GM23338 (cell line): ENCODE measurements around the gene CCNB2. TPM values are rescaled to one million over a fixed set of nuclear protein-coding genes. Genes with fewer than 3 reads are reported as not detected.

Source experiments
- ATAC-seq: fragments of 200-7000 bp; cut with Tn5 transposase; 3 replicates; pipeline ENCODE4 v1.9.1; 2020
- DNase-seq: peaks from one replicate; pipeline ENCODE4 v3.0.0-alpha.2; 2015; ENCODE audit warnings: low spot score
- H2AFZ ChIP-seq: fragments of 200-600 bp; sonication (generic); 2 replicates; pipeline ENCODE4 v1.8.0; 2016; ENCODE audit warnings: antibody characterized with exemption, mild to moderate bottlenecking, moderate library complexity
- H3F3A ChIP-seq: fragments of 200-600 bp; sonication (generic); replicated peaks from 2 replicates; pipeline ENCODE4 v1.8.0; 2017; ENCODE audit warnings: antibody characterized with exemption, mixed run types, low read depth
- H3K27ac ChIP-seq: fragments of 200-600 bp; sonication (generic); 2 replicates; pipeline ENCODE4 v1.6.1; 2016; ENCODE audit warnings: low read depth
- H3K27me3 ChIP-seq: fragments of 200-600 bp; sonication (generic); 2 replicates; pipeline ENCODE4 v1.8.0; 2016; ENCODE audit warnings: mild to moderate bottlenecking, mixed run types, moderate library complexity; ENCODE audit not compliant: insufficient read depth
- H3K36me3 ChIP-seq: fragments of 200-600 bp; sonication (generic); 2 replicates; pipeline ENCODE4 v1.8.0; 2016; ENCODE audit warnings: mild to moderate bottlenecking; ENCODE audit not compliant: insufficient read depth
- H3K4me1 ChIP-seq: fragments of 200-600 bp; sonication (generic); 2 replicates; pipeline ENCODE4 v1.8.0; 2016; ENCODE audit warnings: mild to moderate bottlenecking, moderate library complexity; ENCODE audit not compliant: insufficient read depth
- H3K4me2 ChIP-seq: fragments of 200-600 bp; sonication (generic); 2 replicates; pipeline ENCODE4 v1.7.1; 2017; ENCODE audit warnings: mixed run types
- H3K4me3 ChIP-seq: fragments of 200-600 bp; sonication (generic); 2 replicates; pipeline ENCODE4 v1.6.1; 2016; ENCODE audit warnings: mixed run types
- H3K79me2 ChIP-seq: fragments of 200-600 bp; sonication (generic); replicated peaks from 2 replicates; pipeline ENCODE4 v1.8.0; 2017; ENCODE audit warnings: mild to moderate bottlenecking; ENCODE audit not compliant: insufficient read depth
- H3K9me2 ChIP-seq: fragments of 200-600 bp; sonication (generic); 2 replicates; pipeline ENCODE4 v1.8.0; 2017; ENCODE audit not compliant: insufficient read depth
- H4K20me1 ChIP-seq: fragments of 200-600 bp; sonication (generic); replicated peaks from 2 replicates; pipeline ENCODE4 v1.8.0; 2017; ENCODE audit warnings: mild to moderate bottlenecking; ENCODE audit not compliant: insufficient read depth
- H3K27ac Mint-ChIP-seq: 2 replicates; pipeline ENCODE4 v1.8.0; 2020; ENCODE audit warnings: inconsistent platforms, mild to moderate bottlenecking, moderate library complexity, mixed read lengths
- H3K27me3 Mint-ChIP-seq: 3 replicates; pipeline ENCODE4 v1.8.0; 2022; ENCODE audit warnings: low read depth, mild to moderate bottlenecking, moderate library complexity, mixed read lengths, inconsistent platforms; ENCODE audit not compliant: insufficient read depth, poor library complexity
- H3K36me3 Mint-ChIP-seq: 3 replicates; pipeline ENCODE4 v1.8.0; 2021; ENCODE audit warnings: low read depth, mild to moderate bottlenecking, inconsistent platforms, moderate library complexity, mixed read lengths
- H3K4me1 Mint-ChIP-seq: 3 replicates; pipeline ENCODE4 v1.8.0; 2020; ENCODE audit warnings: mild to moderate bottlenecking, inconsistent platforms, mixed read lengths
- H3K4me3 Mint-ChIP-seq: 3 replicates; pipeline ENCODE4 v1.8.0; 2021; ENCODE audit warnings: moderate library complexity, mild to moderate bottlenecking, inconsistent platforms, mixed read lengths
- H3K9me3 Mint-ChIP-seq: 3 replicates; pipeline ENCODE4 v1.8.0; 2020; ENCODE audit warnings: moderate library complexity, mild to moderate bottlenecking, inconsistent platforms, mixed read lengths
- CREB1 ChIP-seq: fragments of 250-450 bp; sonication (Bioruptor Pico); IDR thresholded peaks from 2 replicates; pipeline ENCODE4 v1.5.0; 2020; ENCODE audit warnings: low read depth, mild to moderate bottlenecking, moderate library complexity
- EZH2phosphoT487 ChIP-seq: fragments of 200-600 bp; sonication (generic); IDR thresholded peaks from one replicate; pipeline ENCODE4 v1.8.1; 2018; ENCODE audit warnings: antibody characterized with exemption; ENCODE audit not compliant: unreplicated experiment
- NANOG ChIP-seq: IDR thresholded peaks from 2 replicates; pipeline ENCODE4 v1.6.1; 2016; ENCODE audit warnings: antibody characterized with exemption, borderline replicate concordance
- ZNF114 ChIP-seq: fragments of 250-450 bp; sonication (Bioruptor Pico); IDR thresholded peaks from 2 replicates; pipeline ENCODE4 v1.5.0; 2020; ENCODE audit warnings: mild to moderate bottlenecking, moderate library complexity
- polyA plus RNA-seq: library from polyadenylated mRNA; unstranded; fragments of >200 nt; fragmentation: Nextera tagmentation; extraction: Ambion mirVana; gene quantifications from 2 replicates; pipeline ENCODE4 v1.2.1, GENCODE V29; 2016
- total RNA-seq: library from RNA; depleted of rRNA; stranded (reverse); fragments of >200 nt; shearing (Covaris generic); gene quantifications from 2 replicates; pipeline ENCODE4 v1.2.3, GENCODE V29; 2014
- TF ChIP-seq, protein P1 (sequence below), 2 experiments: fragments of 200-600 bp in 1 of 2; sonication (generic) in 1 of 2; conservative IDR thresholded peaks; 2 replicates each; pipeline versions ENCODE4 v1.5.1 to v1.6.1; 2016 to 2017; ENCODE audit warnings: antibody characterized with exemption in 2 of 2, low read depth in 2 of 2, mild to moderate bottlenecking in 2 of 2, moderate library complexity in 1 of 2
- TF ChIP-seq, protein P2 (sequence below): IDR thresholded peaks from one replicate; pipeline ENCODE4 v1.6.1; 2018; ENCODE audit warnings: antibody characterized with exemption; ENCODE audit not compliant: unreplicated experiment

CCNB2 gene
- total and polyA plus RNA-seq, 2 experiments from 2014 or later = 81.8 to 108 TPM

DNA sequence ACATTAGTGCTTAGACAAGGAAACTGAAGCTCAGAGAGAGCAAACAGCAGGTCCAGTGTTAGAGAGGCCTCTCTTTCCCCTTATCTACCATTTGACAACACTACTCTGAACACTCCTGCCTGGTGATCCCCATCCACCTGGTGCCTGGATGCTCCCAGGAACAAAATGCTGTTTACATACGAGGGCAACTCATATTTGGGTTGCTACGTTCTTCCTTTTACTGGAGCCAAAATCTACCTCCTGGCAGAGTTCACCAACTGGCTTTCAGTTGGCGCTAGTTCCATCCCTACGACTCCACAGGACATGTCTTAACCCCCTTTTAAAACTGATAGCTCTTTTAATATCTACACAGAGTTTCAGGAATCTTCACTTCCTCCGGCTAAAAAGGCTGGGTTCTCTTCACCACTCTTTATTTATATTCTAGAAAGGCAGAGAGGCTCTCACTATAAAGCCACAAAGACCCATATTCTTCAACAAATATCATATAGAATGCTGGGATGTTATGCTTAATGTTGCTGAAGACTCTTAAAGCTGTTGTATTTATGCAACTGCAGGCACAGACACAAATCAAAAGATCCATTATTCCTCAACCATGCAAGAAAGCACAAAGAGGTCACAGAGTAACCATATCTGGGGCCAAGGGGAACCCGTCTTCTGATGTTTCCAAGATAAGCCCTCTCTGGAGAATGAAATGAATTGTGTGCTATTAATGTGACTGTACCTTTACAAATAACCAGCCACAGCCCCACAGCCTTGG is 47.9 kb downstream of the CCNB2 start (continued):
- no peak for TF ChIP-seq NANOG
- TF ChIP-seq, protein P1, sequence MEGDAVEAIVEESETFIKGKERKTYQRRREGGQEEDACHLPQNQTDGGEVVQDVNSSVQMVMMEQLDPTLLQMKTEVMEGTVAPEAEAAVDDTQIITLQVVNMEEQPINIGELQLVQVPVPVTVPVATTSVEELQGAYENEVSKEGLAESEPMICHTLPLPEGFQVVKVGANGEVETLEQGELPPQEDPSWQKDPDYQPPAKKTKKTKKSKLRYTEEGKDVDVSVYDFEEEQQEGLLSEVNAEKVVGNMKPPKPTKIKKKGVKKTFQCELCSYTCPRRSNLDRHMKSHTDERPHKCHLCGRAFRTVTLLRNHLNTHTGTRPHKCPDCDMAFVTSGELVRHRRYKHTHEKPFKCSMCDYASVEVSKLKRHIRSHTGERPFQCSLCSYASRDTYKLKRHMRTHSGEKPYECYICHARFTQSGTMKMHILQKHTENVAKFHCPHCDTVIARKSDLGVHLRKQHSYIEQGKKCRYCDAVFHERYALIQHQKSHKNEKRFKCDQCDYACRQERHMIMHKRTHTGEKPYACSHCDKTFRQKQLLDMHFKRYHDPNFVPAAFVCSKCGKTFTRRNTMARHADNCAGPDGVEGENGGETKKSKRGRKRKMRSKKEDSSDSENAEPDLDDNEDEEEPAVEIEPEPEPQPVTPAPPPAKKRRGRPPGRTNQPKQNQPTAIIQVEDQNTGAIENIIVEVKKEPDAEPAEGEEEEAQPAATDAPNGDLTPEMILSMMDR (conservative IDR thresholded peaks at IDR 0.05; ENCODE audit: low read depth in 2 of 2) = no peak

DNA sequence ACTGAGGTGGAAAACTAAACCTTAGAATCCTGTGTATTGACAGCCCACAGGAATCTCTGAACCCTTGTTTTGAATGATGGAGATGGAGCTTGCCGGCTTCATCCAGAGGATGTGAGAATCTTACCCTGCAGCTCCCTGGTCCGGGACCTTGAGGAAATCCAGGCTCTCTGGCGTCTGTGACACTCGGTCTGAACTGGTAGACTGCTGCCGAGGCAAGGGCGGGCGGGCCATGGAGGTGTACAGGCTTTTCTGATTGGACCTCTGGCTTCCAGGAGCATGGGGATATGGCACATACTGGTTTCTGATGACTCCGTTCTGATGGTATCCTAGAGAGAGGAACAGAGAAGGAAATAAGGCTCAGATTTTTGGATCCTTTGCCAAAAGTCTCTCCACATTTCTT is 48.5 kb downstream of the CCNB2 start:
- no peak overlapping the region for H3K4me3 ChIP-seq
- no peaks in the 10 kb centered on the region for H3K27me3 ChIP-seq
- Mint-ChIP-seq H3K27ac (no peak overlapping the region), H3K4me1 (peaks cover 9% of the 10 kb centered on the region), H3K27me3 (peaks cover 10% of the 10 kb centered on the region), H3K4me3 (no peak overlapping the region), H3K36me3 (peaks cover 55% of the 10 kb centered on the region), H3K9me3 (no peaks in the 10 kb centered on the region)
- ATAC-seq (no peak), DNase-seq (no peak)
- H3K4me2 ChIP-seq = no peak overlapping the region
- no peak overlapping the region for H2AFZ ChIP-seq
- no peaks in the 10 kb centered on the region; the same call in none of the 2 replicates for H4K20me1 ChIP-seq
- no peaks in the 10 kb centered on the region for H3K79me2 ChIP-seq
- peaks cover 6% of the 10 kb centered on the region; the same call in 1 of the 2 replicates for H3K4me1 ChIP-seq
- TF ChIP-seq, protein P1 (conservative IDR thresholded peaks at IDR 0.05; ENCODE audit: low read depth in 2 of 2) = no peak
- TF ChIP-seq, protein P2, sequence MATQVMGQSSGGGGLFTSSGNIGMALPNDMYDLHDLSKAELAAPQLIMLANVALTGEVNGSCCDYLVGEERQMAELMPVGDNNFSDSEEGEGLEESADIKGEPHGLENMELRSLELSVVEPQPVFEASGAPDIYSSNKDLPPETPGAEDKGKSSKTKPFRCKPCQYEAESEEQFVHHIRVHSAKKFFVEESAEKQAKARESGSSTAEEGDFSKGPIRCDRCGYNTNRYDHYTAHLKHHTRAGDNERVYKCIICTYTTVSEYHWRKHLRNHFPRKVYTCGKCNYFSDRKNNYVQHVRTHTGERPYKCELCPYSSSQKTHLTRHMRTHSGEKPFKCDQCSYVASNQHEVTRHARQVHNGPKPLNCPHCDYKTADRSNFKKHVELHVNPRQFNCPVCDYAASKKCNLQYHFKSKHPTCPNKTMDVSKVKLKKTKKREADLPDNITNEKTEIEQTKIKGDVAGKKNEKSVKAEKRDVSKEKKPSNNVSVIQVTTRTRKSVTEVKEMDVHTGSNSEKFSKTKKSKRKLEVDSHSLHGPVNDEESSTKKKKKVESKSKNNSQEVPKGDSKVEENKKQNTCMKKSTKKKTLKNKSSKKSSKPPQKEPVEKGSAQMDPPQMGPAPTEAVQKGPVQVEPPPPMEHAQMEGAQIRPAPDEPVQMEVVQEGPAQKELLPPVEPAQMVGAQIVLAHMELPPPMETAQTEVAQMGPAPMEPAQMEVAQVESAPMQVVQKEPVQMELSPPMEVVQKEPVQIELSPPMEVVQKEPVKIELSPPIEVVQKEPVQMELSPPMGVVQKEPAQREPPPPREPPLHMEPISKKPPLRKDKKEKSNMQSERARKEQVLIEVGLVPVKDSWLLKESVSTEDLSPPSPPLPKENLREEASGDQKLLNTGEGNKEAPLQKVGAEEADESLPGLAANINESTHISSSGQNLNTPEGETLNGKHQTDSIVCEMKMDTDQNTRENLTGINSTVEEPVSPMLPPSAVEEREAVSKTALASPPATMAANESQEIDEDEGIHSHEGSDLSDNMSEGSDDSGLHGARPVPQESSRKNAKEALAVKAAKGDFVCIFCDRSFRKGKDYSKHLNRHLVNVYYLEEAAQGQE = no peak
- no peak for TF ChIP-seq CREB1 (CRISPR knock-in tag)
- TF ChIP-seq ZNF114 (CRISPR knock-in tag) = no peak
- TF ChIP-seq EZH2phosphoT487 = no peak
- H3K27ac ChIP-seq = no peak overlapping the region
- peaks cover 24% of the 10 kb centered on the region for H3K36me3 ChIP-seq
- H3K9me2 ChIP-seq = no peaks in the 10 kb centered on the region
- H3F3A ChIP-seq = no peaks in the 10 kb centered on the region
